Endothelial cell of umbilical vein (primary cell): Measurements from ENCODE around the gene TMEM131. TPM values are rescaled to one million over a fixed set of nuclear protein-coding genes. Genes with fewer than 3 reads are reported as not detected.

Experiments
- BruUV-seq: library from RNA; stranded (reverse); fragments of 400-500 nt; replicated peaks from 2 replicates; lab custom pipeline; 2021; lab: Mats Ljungman, UMichigan
- CTCF ChIA-PET: fragments of 300-600, 350-600 bp; sonication (Branson Sonifier 250); formaldehyde crosslinking; loops from one replicate; lab custom pipeline; 2021; ENCODE audit warnings: antibody characterized with exemption, inconsistent platforms; lab: Charles Lee
- POLR2A ChIA-PET: fragments of 300-600, 350-600 bp; sonication (Branson Sonifier 250); formaldehyde crosslinking; loops from one replicate; lab custom pipeline; 2021; ENCODE audit warnings: antibody characterized with exemption, inconsistent platforms; lab: Charles Lee
- DNase-seq: peaks from one replicate; pipeline ENCODE4 v3.0.0-alpha.2; 2011; ENCODE audit warnings: low read depth, low spot score
- FAIRE-seq: peaks from 2 replicates; lab custom pipeline; 2011; peaks lifted over from hg19 to GRCh38; lab: Jason Lieb, UNC
- H2AFZ ChIP-seq: 2 replicates; pipeline ENCODE4 v1.6.0; 2012; ENCODE audit warnings: low read depth, low read length, control low read depth, inconsistent platforms
- H3K27ac ChIP-seq: 2 replicates; pipeline ENCODE4 v1.5.1; 2011; ENCODE audit warnings: low read depth, mild to moderate bottlenecking, control low read depth, low read length, moderate library complexity; ENCODE audit not compliant: insufficient read depth
- H3K27me3 ChIP-seq, 2 experiments: 2 replicates each; pipeline versions ENCODE4 v1.6.0 to v1.6.1; 2011; ENCODE audit warnings: low read length in 2 of 2, mixed read lengths in 1 of 2; ENCODE audit not compliant: control insufficient read depth in 2 of 2, insufficient read depth in 2 of 2
- H3K36me3 ChIP-seq, 2 experiments: 2 replicates in 1 of 2; 3 replicates in 1 of 2; pipeline ENCODE4 v1.5.1; 2011; ENCODE audit warnings: low read length in 2 of 2, mild to moderate bottlenecking in 1 of 2, moderate library complexity in 1 of 2; ENCODE audit not compliant: control insufficient read depth in 2 of 2, insufficient read depth in 2 of 2; ENCODE audit errors: extremely low read depth in 1 of 2
- H3K4me1 ChIP-seq: 3 replicates; pipeline ENCODE4 v1.5.1; 2011; ENCODE audit warnings: mild to moderate bottlenecking, low read length; ENCODE audit not compliant: control insufficient read depth, insufficient read depth; ENCODE audit errors: extremely low read depth
- H3K4me2 ChIP-seq: 2 replicates; pipeline ENCODE4 v1.6.1; 2011; ENCODE audit warnings: low read length, control low read depth, mixed read lengths; ENCODE audit not compliant: insufficient read depth
- H3K4me3 ChIP-seq, 3 experiments: fragments of 200-600 bp in 1 of 3; sonication (generic), shearing (Covaris generic) in 1 of 3; replicated peaks in 1 of 3; 2 replicates each; pipeline ENCODE4 v1.5.1; 2011 to 2016; ENCODE audit warnings: control low read depth in 3 of 3, low read length in 3 of 3, mild to moderate bottlenecking in 2 of 3, inconsistent platforms in 1 of 3, low read depth in 1 of 3, moderate library complexity in 1 of 3; ENCODE audit not compliant: insufficient read depth in 1 of 3
- H3K79me2 ChIP-seq: 2 replicates; pipeline ENCODE4 v1.6.0; 2012; ENCODE audit warnings: low read length, inconsistent platforms; ENCODE audit not compliant: control insufficient read depth, insufficient read depth
- H3K9ac ChIP-seq: replicated peaks from 2 replicates; pipeline ENCODE3; 2011; ENCODE audit warnings: low read length, control low read depth; ENCODE audit not compliant: insufficient read depth; ENCODE audit errors: extremely low read depth
- H3K9me1 ChIP-seq: replicated peaks from 3 replicates; pipeline ENCODE4 v1.6.0; 2011; ENCODE audit warnings: mild to moderate bottlenecking, low read length; ENCODE audit not compliant: control insufficient read depth, insufficient read depth; ENCODE audit errors: extremely low read depth
- H3K9me3 ChIP-seq: replicated peaks from 2 replicates; pipeline ENCODE4 v1.5.1; 2012; ENCODE audit warnings: low read length, inconsistent platforms; ENCODE audit not compliant: control insufficient read depth, insufficient read depth
- H4K20me1 ChIP-seq: replicated peaks from 2 replicates; pipeline ENCODE3; 2011; ENCODE audit warnings: mild to moderate bottlenecking, low read length; ENCODE audit not compliant: control insufficient read depth, insufficient read depth; ENCODE audit errors: extremely low read depth
- EZH2 ChIP-seq: IDR thresholded peaks from 2 replicates; pipeline ENCODE4 v1.6.1; 2012; ENCODE audit warnings: borderline replicate concordance, low read depth, mild to moderate bottlenecking, moderate library complexity, low read length, inconsistent platforms; ENCODE audit not compliant: severe bottlenecking
- FOS ChIP-seq: IDR thresholded peaks from 2 replicates; pipeline ENCODE4 v1.6.1; 2011; ENCODE audit warnings: mild to moderate bottlenecking, low read length, moderate library complexity, borderline replicate concordance; ENCODE audit not compliant: insufficient read depth
- GATA2 ChIP-seq: IDR thresholded peaks from 2 replicates; pipeline ENCODE4 v1.7.0; 2011; ENCODE audit warnings: low read depth, mild to moderate bottlenecking, moderate library complexity, mixed read lengths, low read length; ENCODE audit not compliant: insufficient read length, insufficient read depth
- JUN ChIP-seq: IDR thresholded peaks from 2 replicates; pipeline ENCODE4 v1.6.1; 2011; ENCODE audit warnings: borderline replicate concordance, low read depth; ENCODE audit not compliant: insufficient read length, insufficient read depth
- MYC ChIP-seq: IDR thresholded peaks from one replicate; pipeline ENCODE4 v1.6.1; 2011; ENCODE audit warnings: mild to moderate bottlenecking, low read depth, low read length
- POLR2A ChIP-seq: IDR thresholded peaks from 2 replicates; pipeline ENCODE4 v1.6.1; 2012; ENCODE audit warnings: low read depth, mild to moderate bottlenecking, control low read depth, low read length
- dilution Hi-C: fragments of 300-500 bp; cut with MboI; formaldehyde crosslinking; loops from one replicate; pipeline ENCODE4 v1.15.0; 2019; ENCODE audit warnings: low sequenced_read_pairs; ENCODE audit not compliant: extremely low pct_ligation_motif_present
- intact Hi-C: fragments of 100-400 bp; cut with micrococcal nuclease; formaldehyde crosslinking; loops from one replicate; pipeline ENCODE4 v1.10.0; 2022
- polyA plus RNA-seq, 4 experiments: library from polyadenylated mRNA; depleted of rRNA in 3 of 4; stranded (reverse) in 3 of 4; unstranded in 1 of 4; fragments of >200 nt; gene quantifications; 2 replicates each; pipeline versions ENCODE4 v1.2.1 to v1.2.3, GENCODE V29; 2011 to 2012; ENCODE audit warnings: missing spikeins in 1 of 4
- total RNA-seq: library from RNA; stranded (reverse); gene quantifications from 2 replicates; pipeline ENCODE4 v1.2.3, GENCODE V29; 2021
- TF ChIP-seq, protein P1 (sequence below): IDR thresholded peaks from 2 replicates; pipeline ENCODE4 v1.6.1; 2011; ENCODE audit not compliant: insufficient read depth, insufficient read length
- TF ChIP-seq, protein P2 (sequence below), 2 donors: IDR thresholded peaks; 1 replicate in 1 of 2; 2 replicates in 1 of 2; pipeline ENCODE4 v1.5.1; 2011; ENCODE audit warnings: low read length in 2 of 2, mild to moderate bottlenecking in 2 of 2, moderate library complexity in 2 of 2, control low read depth in 1 of 2, inconsistent platforms in 1 of 2, low read depth in 1 of 2; ENCODE audit not compliant: insufficient read depth in 1 of 2; ENCODE audit errors: extremely low read depth in 1 of 2

Gene TMEM131
- total and polyA plus RNA-seq, 2 donors (not counting 3 experiments of a cell fraction or from before 2014, with no cell fraction given), result 12.2 to 28.6 TPM

DNA sequence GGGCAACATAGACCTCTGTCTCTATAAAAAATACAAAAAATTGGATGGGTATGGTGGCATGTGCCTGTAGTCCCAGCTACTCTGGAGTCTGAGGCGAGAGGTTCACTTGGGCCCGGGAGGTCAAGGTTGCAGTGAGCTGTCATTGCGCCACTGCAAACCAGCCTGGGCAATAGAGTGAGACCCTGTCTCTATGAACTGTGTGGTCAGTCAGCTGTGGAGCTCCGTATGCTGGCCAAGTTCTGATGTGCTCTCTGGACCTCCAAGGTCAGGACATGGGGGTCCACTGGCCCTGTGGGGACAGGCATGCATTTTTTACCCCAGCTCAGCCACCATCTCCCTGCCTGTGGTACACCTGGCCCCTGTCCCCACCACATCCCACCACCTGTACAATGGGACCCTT, 71.6 kb downstream of the TMEM131 start:
- no peak overlapping the region for H3K4me2 ChIP-seq
- FAIRE-seq (no peak), DNase-seq (no peak)
- dilution Hi-C loops (no loop called here), intact Hi-C loops (no loop called here)
- TF ChIP-seq, protein P1, sequence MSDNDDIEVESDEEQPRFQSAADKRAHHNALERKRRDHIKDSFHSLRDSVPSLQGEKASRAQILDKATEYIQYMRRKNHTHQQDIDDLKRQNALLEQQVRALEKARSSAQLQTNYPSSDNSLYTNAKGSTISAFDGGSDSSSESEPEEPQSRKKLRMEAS, result no peak
- TF ChIP-seq FOS, result no peak
- TF ChIP-seq, protein P2, sequence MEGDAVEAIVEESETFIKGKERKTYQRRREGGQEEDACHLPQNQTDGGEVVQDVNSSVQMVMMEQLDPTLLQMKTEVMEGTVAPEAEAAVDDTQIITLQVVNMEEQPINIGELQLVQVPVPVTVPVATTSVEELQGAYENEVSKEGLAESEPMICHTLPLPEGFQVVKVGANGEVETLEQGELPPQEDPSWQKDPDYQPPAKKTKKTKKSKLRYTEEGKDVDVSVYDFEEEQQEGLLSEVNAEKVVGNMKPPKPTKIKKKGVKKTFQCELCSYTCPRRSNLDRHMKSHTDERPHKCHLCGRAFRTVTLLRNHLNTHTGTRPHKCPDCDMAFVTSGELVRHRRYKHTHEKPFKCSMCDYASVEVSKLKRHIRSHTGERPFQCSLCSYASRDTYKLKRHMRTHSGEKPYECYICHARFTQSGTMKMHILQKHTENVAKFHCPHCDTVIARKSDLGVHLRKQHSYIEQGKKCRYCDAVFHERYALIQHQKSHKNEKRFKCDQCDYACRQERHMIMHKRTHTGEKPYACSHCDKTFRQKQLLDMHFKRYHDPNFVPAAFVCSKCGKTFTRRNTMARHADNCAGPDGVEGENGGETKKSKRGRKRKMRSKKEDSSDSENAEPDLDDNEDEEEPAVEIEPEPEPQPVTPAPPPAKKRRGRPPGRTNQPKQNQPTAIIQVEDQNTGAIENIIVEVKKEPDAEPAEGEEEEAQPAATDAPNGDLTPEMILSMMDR (IDR thresholded peaks at IDR 0.05; ENCODE audit: extremely low read depth in 1 of 2, insufficient read depth in 1 of 2, low read depth in 1 of 2, low read length in 2 of 2), result no peak
- no peak for TF ChIP-seq POLR2A
- TF ChIP-seq GATA2, result no peak
- TF ChIP-seq JUN, result no peak
- no peak for TF ChIP-seq EZH2
- no peak for TF ChIP-seq MYC
- no peaks in the 10 kb centered on the region for H3K4me1 ChIP-seq
- peaks cover 2% of the 10 kb centered on the region for H3K9me1 ChIP-seq
- H3K9ac ChIP-seq, result no peak overlapping the region
- ChIA-PET POLR2A (no interaction called here), CTCF (interaction anchor here (1.2 kb wide), 1 partner anchor 11 kb away, joined by 5 read pairs; no protein-coding TSS in a partner anchor)
- no TSS peak for BruUV-seq
- H3K9me3 ChIP-seq, result no peaks in the 10 kb centered on the region
- H3K36me3 ChIP-seq, result no peaks in the 10 kb centered on the region
- H3K4me3 ChIP-seq, result no peak overlapping the region
- H3K27me3 ChIP-seq, result no peaks in the 10 kb centered on the region
- H3K79me2 ChIP-seq, result peaks cover 8% of the 10 kb centered on the region
- peaks cover 5% of the 10 kb centered on the region for H4K20me1 ChIP-seq
- no peak overlapping the region for H2AFZ ChIP-seq
- no peak overlapping the region for H3K27ac ChIP-seq
